SIG-M5 treated with dmso at 0.1 percent for 504 hours (cell line): ENCODE data around the gene KIAA1586.
"Not testable (repeated sequence)": the region's sequence is repeated elsewhere in the genome, so short reads cannot be mapped to it uniquely, and the experiment has no call there.

Source experiments
- DNase-seq: peaks from one replicate; lab custom pipeline; 2025; ENCODE audit not compliant: unreplicated experiment; lab: John Stamatoyannopoulos, UW

The KIAA1586 gene

DNA sequence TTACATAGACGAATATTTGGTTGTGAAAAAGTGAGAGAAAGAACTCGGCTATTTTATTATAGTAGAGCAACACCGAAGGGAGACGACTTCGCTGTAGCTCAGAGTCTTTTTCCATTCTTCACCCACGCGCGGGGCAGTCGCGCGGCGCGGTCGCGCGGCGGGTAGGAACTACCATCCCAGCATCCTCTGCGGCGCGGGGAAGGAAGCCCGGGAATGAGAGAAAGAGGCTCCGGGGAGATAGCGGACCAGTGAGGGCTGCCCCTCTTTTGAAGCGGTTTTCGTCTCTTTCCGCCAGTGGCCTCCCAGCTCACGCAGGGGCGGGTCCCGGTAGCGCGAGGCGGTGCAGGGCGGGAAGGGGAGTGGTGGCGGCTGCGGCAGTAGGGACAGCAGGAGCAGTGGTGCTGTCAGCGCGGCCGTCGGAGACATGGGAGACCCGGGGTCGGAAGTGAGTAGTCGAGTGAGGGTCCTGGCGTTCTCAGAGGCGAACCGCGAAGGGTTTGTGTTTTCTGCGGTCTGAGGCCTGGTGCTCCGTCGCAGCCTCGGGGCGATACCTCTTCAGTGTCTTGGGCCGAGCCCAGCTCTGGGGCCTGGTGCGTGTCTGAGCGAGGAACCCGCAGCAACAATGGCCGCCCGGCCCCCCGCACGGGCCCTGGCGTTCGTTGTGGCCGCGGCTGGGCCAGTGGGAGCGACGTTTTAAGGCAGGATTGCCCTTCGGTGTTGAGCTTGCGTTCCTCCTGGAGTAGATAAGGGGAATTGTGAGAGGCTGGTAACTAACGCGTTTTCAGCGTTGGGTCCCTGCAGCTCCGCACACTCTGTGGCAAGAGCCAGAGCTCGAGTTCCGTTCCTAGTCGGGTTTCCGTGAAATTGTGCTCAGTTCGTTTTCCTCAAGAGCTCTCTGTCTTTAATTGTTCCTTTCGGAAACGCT lies at the start of gene KIAA1586:
Gene KIAA1586 (plus strand): TSS at position 362 of the 925 bp plus-strand sequence. CDS start 63 bp downstream, at position 425.
- DNase-seq = peak; percentile 86

DNA sequence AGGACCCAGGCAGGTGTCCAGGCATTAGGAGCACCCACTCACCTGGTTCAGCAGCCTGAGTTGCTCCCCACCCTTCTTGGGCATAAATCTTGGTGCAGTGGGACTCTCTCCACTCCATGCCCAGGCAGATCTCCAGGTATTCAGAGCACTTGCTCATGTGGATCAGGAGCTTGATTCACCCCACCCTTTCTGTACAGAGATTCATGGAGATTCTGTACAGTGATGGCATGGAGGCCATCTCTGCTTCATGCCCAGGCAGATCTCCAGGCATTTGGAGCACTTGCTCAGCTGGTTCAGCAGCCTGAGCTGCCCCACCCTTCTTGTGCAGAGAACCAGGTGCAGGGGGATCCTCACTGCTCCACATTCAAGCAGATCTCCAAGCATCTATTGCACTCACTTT lies 47.4 kb upstream of the KIAA1586 start:
- no peak for DNase-seq

DNA sequence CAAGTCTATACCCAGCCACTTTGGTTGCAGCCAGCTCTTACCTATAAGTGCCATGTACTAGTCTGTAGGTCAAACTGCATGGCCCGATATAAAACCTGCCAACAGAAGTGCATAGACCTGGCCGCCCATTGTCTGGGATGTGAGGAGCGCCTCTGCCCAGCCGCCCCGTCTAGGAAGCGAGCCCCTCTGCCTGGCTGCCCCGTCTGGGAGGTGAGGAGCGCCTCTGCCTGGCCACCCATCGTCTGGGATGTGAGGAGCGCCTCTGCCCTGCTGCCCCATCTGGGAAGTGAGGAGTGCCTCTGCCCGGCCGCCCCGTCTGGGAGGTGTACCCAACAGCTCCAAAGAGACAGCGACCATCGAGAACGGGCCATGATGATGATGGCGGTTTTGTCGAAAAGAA lies 46.7 kb upstream of the KIAA1586 start:
- not testable (repeated sequence) for DNase-seq

GRCh38 chr6:57002197-57002596 lies 44.3 kb upstream of the KIAA1586 start:
- no peak for DNase-seq

DNA sequence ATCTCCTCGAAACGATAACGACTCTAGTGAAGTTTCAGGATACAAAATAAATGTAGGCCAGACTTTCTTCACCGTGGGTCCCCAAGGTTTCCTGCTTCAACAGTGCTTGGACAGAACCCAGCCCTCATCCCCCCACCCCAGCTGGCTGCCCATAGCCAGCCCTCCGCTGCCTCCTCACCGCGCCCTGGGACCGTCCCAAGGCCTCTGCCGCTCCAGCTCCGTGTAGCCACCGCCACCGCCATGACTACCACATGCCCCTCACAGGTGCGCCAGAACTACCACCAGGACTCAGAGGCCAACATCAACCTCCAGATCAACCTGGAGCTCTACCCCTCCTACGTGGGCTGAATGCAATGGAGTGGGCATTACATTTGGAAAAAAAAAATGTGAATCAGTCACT lies 42.2 kb upstream of the KIAA1586 start:
- no peak for DNase-seq

GRCh38 chr6:57006101-57006500 lies 40.4 kb upstream of the KIAA1586 start:
- no peak for DNase-seq

DNA sequence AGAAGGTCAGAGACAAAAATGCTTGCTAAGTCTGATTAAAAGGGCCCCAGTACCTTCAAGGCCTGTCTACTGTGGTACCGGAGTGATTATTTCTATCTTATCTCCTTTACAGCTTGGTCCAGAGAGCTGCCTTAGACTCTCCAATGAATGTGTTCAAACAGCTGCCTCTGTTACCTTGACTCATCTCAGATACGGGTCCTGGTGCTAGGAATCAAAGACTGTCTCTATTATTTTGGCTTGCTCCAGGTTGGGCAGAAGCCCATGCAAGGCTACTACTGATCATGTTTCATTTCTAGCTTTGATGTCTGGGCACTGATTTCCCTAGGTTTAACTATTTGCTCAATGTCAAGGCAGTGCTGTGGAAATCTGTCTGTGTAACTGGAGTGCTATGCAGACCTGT lies 38.4 kb upstream of the KIAA1586 start:
- DNase-seq = not testable (repeated sequence)

GRCh38 chr6:57013521-57013926 lies 33.0 kb upstream of the KIAA1586 start:
- no peak for DNase-seq

- no peak for DNase-seq
These were observed 29.4 kb upstream of the KIAA1586 start for GRCh38 chr6:57017069-57017468.

GRCh38 chr6:57017841-57018240 lies 28.7 kb upstream of the KIAA1586 start:
- no peak for DNase-seq

DNA sequence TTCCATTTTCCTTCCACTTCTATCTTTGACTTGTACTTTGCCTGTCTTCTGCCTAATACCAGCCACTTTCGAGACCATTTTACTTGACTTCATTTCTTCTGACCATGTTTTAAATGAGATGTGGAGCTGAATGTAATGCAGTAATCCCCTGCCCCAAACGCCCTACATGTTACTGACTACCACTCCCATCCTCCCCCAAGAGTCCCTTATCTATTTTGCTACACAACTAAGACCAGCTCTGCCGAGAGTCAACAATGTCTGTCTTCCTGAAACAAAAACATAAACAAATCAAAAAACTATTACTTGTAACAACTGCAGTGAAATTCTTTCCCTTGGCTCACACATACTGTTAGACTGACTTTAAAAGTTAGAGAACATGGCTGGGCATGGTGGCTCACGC lies 27.1 kb upstream of the KIAA1586 start:
- DNase-seq = no peak

DNA sequence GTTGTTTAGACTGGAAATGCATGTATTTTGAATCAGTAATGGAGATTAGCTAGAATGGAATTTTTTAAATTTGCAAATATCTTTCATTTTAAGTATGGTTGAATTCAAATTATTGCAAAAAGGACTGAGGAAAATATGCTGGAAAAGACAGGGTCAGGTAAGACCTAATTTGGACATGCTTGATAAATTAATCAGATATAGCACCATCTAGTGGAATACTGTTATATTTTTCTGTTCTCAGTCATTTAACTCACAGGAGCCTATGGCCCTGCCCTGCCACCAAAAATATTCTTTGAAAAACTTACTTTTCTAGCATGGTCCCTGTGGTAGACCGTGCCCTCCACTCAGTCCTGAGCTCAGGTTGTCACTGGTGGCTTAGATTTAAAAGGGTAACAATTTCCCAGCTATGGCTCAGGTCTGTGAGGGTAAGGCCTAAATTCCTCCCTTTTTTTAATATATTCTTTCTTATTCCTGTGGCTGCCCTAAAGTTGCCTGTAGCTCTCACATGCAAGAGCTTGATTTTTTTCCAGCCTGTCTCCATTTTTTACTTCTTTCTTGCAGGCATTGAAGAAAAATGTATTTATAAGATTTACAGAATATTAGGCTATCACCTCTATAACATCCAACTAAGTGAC lies 25.3 kb upstream of the KIAA1586 start:
- peak; percentile 53 for DNase-seq

DNA sequence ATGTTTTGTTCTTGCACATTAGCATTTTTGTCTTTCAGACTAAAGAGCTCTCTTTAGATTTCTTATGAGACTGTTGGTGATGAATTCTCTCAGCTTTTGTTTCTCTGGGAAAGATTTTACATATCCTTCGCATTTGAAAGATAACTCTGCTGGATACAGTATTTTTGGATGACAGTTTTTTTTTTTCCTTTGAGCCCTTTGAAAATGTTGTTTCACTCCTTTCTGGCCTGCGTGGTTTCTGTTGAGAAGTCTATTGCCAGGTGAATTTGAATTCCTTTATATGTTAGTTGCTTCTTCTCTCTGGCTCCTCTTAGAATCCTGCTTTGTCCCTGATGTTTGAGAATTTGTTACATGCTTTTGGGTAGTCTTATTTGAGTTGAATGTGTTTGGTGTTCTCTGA lies 22.2 kb upstream of the KIAA1586 start:
- DNase-seq = no peak

DNA sequence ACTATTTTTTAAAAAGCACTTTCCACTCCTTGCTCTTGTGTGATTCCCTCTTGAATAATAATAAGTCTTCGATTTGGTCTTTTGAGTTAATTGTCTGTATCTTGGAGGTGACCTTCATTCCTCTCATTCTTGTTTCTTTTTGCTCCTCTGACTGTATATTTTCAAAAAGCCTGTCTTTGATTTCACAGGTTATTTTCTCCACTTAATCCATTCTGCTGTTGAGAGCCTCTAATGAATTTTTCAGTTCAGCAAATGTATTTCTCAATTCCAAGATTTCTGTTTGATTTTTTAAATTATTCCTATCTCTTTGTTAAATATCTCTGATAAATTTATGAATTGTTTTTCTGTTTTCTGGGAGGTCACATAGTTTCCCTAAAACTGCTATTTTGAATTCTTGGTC lies 21.7 kb upstream of the KIAA1586 start:
- DNase-seq = no peak

DNA sequence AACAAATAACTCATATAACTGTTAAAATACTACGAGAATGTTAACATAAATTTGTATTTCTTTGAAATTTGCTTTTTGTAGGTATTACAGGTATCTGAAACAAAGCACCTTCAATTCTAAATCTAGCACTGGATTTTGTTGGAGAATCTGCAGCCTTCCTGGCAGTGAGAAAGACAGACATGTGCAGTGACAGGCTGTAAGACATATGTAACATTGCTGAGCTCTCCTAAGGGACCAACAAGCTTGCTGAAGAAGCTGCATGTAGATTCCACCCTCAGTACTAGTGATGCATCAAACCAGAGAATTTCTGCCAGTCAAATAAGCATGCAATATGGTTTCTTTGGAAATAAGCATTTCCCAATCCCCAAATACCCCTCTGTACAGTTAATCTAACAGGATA lies 20.5 kb upstream of the KIAA1586 start:
- no peak for DNase-seq

DNA sequence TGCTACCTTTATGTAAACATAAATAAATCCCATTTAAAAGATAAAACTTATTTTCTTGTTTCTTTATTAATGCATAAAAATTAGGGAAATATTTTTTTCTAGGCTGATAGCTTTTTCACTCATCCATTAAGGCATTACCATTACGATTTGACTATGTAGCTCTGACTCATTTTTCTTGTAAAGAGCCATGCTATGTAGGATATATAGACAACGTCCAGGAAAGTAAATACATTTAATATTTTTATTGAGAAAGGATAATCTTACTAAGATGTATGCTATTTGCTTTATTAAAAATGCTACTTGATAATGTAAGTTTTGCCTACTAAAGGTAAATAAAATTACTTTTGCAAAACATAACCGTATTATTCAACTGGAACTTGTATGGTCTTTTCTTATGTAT lies 19.2 kb upstream of the KIAA1586 start:
- DNase-seq = no peak

GRCh38 chr6:57029213-57029612 lies 17.3 kb upstream of the KIAA1586 start:
- DNase-seq = peak; percentile 2

GRCh38 chr6:57033228-57033627 lies 13.3 kb upstream of the KIAA1586 start:
- DNase-seq = no peak

DNA sequence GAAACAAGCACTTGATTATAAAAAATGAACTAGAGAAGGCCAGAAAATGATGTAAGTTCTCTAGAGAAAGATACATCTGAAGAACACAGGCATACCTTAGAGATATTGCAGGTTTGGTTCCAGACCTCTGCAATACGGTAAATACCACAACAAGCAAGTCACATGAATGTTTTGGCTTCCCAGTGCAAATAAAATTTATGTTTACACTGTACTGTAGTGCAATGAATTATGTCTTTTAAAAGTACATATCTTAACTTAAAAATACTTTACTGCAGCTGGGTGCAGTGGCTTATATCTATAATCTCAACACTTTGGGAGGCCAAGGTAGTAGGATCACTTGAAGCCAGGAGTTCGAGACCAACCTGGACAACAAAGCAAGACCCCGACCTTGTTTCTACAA lies 10.9 kb upstream of the KIAA1586 start:
- no peak for DNase-seq

DNA sequence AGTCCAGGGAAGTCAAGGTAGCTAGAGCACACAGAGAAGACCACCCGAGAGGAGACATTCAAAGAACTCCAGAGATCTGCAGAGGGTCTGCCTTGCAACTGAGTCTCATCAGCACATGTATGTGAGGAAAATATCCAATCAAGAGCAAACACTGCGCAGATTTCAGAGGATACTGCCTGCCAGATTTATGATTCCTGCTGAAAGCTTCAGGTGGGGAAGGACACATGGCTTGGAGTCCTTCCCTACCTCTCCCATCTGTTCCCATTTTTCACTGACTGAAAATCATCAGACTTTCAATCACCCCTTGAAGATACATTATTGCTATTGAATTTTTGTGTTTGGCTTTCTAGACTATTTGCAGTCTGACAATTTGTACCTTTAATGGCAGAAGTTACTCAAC lies 7.6 kb upstream of the KIAA1586 start:
- no peak for DNase-seq

DNA sequence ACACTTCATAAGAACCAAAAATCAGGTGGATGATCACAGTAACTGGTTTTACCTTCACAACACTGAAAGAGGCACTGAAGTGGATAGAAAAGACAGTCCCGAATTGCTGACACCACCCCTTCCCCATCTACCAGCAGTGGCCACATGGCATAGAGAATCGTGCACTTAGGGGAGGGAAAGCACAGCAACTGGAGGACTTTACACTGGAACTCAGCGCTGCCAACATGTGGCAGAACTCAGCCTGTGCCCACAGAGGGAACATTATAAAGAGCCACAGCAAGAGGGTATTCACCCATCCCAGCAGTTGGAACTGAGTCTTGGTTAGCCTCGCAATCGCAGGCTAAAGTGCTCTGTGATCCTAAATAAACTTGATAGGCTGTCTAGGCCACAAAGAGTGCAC lies 6.5 kb upstream of the KIAA1586 start:
- peak; percentile 5 for DNase-seq

DNA sequence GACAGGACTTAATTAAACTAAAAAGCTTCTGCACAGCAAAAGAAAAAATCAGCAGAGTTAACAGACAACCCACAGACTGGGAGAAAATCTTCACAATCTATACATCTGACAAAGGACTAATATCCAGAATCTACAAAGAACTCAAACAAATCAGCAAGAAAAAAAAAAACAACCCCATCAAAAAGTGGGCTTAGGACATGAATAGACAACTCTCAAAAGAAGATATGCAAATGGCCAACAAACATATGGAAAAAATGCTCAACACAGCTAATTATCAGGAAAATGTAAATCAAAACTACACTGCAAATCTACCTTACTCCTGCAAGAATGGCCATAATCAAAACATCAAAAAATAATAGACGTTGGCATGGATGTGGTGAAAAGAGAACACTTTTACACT lies 2.4 kb upstream of the KIAA1586 start:
- DNase-seq = not testable (repeated sequence)
